IPS-20b (cell line): Measurements from ENCODE around the gene LMNTD2.

Experiments
- H3K27ac ChIP-seq: one replicate; pipeline ENCODE4 v1.5.1; 2013; ENCODE audit warnings: low read length
- H3K27me3 ChIP-seq: 2 replicates; pipeline ENCODE4 v1.6.1; 2013; ENCODE audit warnings: mild to moderate bottlenecking, low read length, inconsistent platforms; ENCODE audit not compliant: insufficient read depth
- H3K36me3 ChIP-seq: 2 replicates; pipeline ENCODE4 v1.6.1; 2013; ENCODE audit warnings: low read depth, mild to moderate bottlenecking, inconsistent platforms, low read length, moderate library complexity; ENCODE audit not compliant: insufficient read depth
- H3K4me1 ChIP-seq: 2 replicates; pipeline ENCODE4 v1.6.1; 2013; ENCODE audit warnings: mild to moderate bottlenecking, control low read depth, inconsistent platforms, low read length, moderate library complexity; ENCODE audit not compliant: insufficient read depth
- H3K4me3 ChIP-seq: 2 replicates; pipeline ENCODE4 v1.5.1; 2013; ENCODE audit warnings: mild to moderate bottlenecking, low read length, inconsistent platforms
- H3K9ac ChIP-seq: 2 replicates; pipeline ENCODE4 v1.6.1; 2013; ENCODE audit warnings: low read depth, mild to moderate bottlenecking, inconsistent platforms, low read length, moderate library complexity
- H3K9me3 ChIP-seq: 2 replicates; pipeline ENCODE4 v1.6.1; 2013; ENCODE audit warnings: mild to moderate bottlenecking, low read depth, low read length, inconsistent platforms; ENCODE audit not compliant: insufficient read depth

Gene LMNTD2

GRCh38 chr11:560305-561147 is at the start of gene LMNTD2, which contains the start of gene RASSF7:
Gene LMNTD2, minus strand, starts transcription at chr11:560738. Its CDS starts 22 bp downstream, at chr11:560716.
Gene RASSF7, plus strand, starts transcription at chr11:560970. Its CDS starts 799 bp downstream, at chr11:561769.
- H3K9me3 ChIP-seq, result no peaks in the 10 kb centered on the region
- peak within 1 kb of the TSS; percentile 68 for H3K9ac ChIP-seq
- H3K4me3 ChIP-seq, result peak within 1 kb of the TSS; percentile 77
- H3K4me1 ChIP-seq, result peaks cover 4% of the 10 kb centered on the region; the same call in 1 of the 2 replicates
- peaks cover 45% of the 10 kb centered on the region for H3K27me3 ChIP-seq
- no peak within 1 kb of the TSS for H3K27ac ChIP-seq
- peaks cover 7% of the 10 kb centered on the region; the same call in 1 of the 2 replicates for H3K36me3 ChIP-seq

GRCh38 chr11:609341-609811 is 48.8 kb upstream of the LMNTD2 start:
- Histone ChIP-seq H3K36me3 (peaks cover 85% of the 10 kb centered on the region), H3K4me3 (no peak overlapping the region), H3K27ac (no peak overlapping the region), H3K27me3 (no peaks in the 10 kb centered on the region), H3K9ac (no peak overlapping the region), H3K4me1 (no peaks in the 10 kb centered on the region), H3K9me3 (no peaks in the 10 kb centered on the region)

GRCh38 chr11:608791-609251 is 48.3 kb upstream of the LMNTD2 start:
- Histone ChIP-seq H3K9ac (no peak overlapping the region), H3K9me3 (no peaks in the 10 kb centered on the region), H3K27me3 (no peaks in the 10 kb centered on the region), H3K4me1 (no peaks in the 10 kb centered on the region), H3K4me3 (no peak overlapping the region), H3K27ac (no peak overlapping the region), H3K36me3 (peaks cover 90% of the 10 kb centered on the region)

GRCh38 chr11:607971-608659 is 47.6 kb upstream of the LMNTD2 start:
- Histone ChIP-seq H3K4me1 (no peaks in the 10 kb centered on the region), H3K9me3 (no peaks in the 10 kb centered on the region), H3K4me3 (no peak overlapping the region), H3K9ac (no peak overlapping the region), H3K36me3 (peaks cover 96% of the 10 kb centered on the region), H3K27me3 (no peaks in the 10 kb centered on the region), H3K27ac (no peak overlapping the region)

- Histone ChIP-seq H3K4me1 (no peaks in the 10 kb centered on the region), H3K27me3 (no peaks in the 10 kb centered on the region), H3K9me3 (no peaks in the 10 kb centered on the region), H3K36me3 (peaks cover 97% of the 10 kb centered on the region), H3K4me3 (no peak overlapping the region), H3K27ac (no peak overlapping the region), H3K9ac (no peak overlapping the region)
These were observed 46.7 kb upstream of the LMNTD2 start for GRCh38 chr11:607020-607780.

GRCh38 chr11:606245-606644 is 45.7 kb upstream of the LMNTD2 start:
- Histone ChIP-seq H3K4me3 (no peak overlapping the region), H3K4me1 (no peaks in the 10 kb centered on the region), H3K27me3 (no peaks in the 10 kb centered on the region), H3K27ac (no peak overlapping the region), H3K9ac (no peak overlapping the region), H3K36me3 (peaks cover 97% of the 10 kb centered on the region), H3K9me3 (no peaks in the 10 kb centered on the region)

- no peaks in the 10 kb centered on the region for H3K27me3 ChIP-seq
- H3K4me3 ChIP-seq, result no peak overlapping the region
- H3K36me3 ChIP-seq, result peaks cover 94% of the 10 kb centered on the region
- H3K9me3 ChIP-seq, result no peaks in the 10 kb centered on the region
- H3K27ac ChIP-seq, result no peak overlapping the region
- H3K4me1 ChIP-seq, result no peaks in the 10 kb centered on the region
- H3K9ac ChIP-seq, result no peak overlapping the region
These were observed 45.0 kb upstream of the LMNTD2 start for GRCh38 chr11:605286-606129.

- Histone ChIP-seq H3K9ac (no peak overlapping the region), H3K27ac (no peak overlapping the region), H3K36me3 (peaks cover 94% of the 10 kb centered on the region), H3K4me3 (no peak overlapping the region), H3K4me1 (no peaks in the 10 kb centered on the region), H3K9me3 (no peaks in the 10 kb centered on the region), H3K27me3 (no peaks in the 10 kb centered on the region)
These were observed 42.6 kb upstream of the LMNTD2 start for GRCh38 chr11:603154-603553.

GRCh38 chr11:601573-602245 is 41.2 kb upstream of the LMNTD2 start:
- peaks cover 92% of the 10 kb centered on the region for H3K36me3 ChIP-seq

GRCh38 chr11:598005-598680 is 37.6 kb upstream of the LMNTD2 start:
- Histone ChIP-seq H3K9ac (no peak overlapping the region), H3K27ac (no peak overlapping the region), H3K9me3 (no peaks in the 10 kb centered on the region), H3K4me3 (no peak overlapping the region), H3K27me3 (no peaks in the 10 kb centered on the region), H3K36me3 (peaks cover 91% of the 10 kb centered on the region), H3K4me1 (no peaks in the 10 kb centered on the region)

More at GRCh38 chr11:601573-602245, 41.2 kb upstream of the LMNTD2 start:
- Histone ChIP-seq H3K9me3 (no peaks in the 10 kb centered on the region), H3K4me3 (no peak overlapping the region), H3K27ac (no peak overlapping the region), H3K4me1 (no peaks in the 10 kb centered on the region), H3K9ac (no peak overlapping the region), H3K27me3 (no peaks in the 10 kb centered on the region)
